PC-9 (cell line): ENCODE results near the gene IQSEC1.

ENCODE experiments used
- CTCF ChIP-seq: fragments of 200-600 bp; sonication (generic); conservative IDR thresholded peaks from 2 replicates; pipeline ENCODE4 v1.6.1; 2017; ENCODE audit warnings: mixed run types, antibody characterized with exemption, mild to moderate bottlenecking, moderate library complexity
- EZH2 ChIP-seq: fragments of 200-600 bp; sonication (generic); IDR thresholded peaks from 2 replicates; pipeline ENCODE4 v1.8.0; 2017; ENCODE audit warnings: antibody characterized with exemption, low read depth

GRCh38 chr3:12879191-12879815 is 193.9 kb downstream of the IQSEC1 start:
- no peak for TF ChIP-seq EZH2
- no peak for TF ChIP-seq CTCF
